ENCODE data around the gene VSTM5. TPM values are rescaled to one million over a fixed set of nuclear protein-coding genes. Genes with fewer than 3 reads are reported as not detected.

VSTM5 gene
- total RNA-seq, 1 experiment from 2014 or later = not detected

DNA sequence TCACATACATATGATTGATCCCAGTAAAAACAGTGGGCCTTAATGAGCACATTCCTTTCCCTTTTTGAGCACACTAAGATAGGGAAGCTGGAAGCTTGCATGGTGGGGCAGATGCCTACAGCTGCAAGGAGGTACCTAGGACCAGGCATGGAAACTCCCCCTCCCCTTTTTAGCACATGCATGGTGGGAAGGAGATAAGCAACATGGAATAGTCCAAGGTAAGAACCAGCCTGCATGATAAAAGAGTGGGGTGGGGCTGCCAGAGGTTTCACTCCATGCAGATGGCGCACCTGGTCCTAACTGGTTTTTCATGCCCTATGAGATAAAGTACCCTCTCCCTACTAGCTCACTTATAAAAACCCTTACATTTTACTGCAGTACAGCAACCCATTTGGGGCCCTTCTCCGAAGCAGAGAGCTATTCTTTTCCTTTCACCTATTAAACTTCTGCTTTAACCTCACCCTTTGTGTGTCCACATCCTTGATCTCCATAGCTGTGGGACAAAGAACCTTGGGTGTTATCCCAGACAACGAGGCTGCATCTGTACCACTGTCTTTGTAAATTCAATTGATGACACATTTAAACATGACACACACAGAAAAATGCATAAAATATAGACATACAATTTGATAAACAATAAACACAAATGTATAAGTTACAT lies 40.1 kb upstream of the VSTM5 start:
- Histone ChIP-seq H3K27me3 (ENCODE audit: insufficient read depth, low read length) (no peaks in the 10 kb centered on the region), H3K56ac (ENCODE audit: insufficient read length, low read depth, low read length) (no peak overlapping the region), H2BK120ac (ENCODE audit: low read depth, low read length, poor library complexity, severe bottlenecking) (no peak overlapping the region), H2AFZ (ENCODE audit: low read length) (no peak overlapping the region), H3K4me1 (ENCODE audit: insufficient read depth, low read length) (no peaks in the 10 kb centered on the region), H3K9me3 (ENCODE audit: control insufficient read depth, low read depth, low read length) (no peaks in the 10 kb centered on the region), H3K79me2 (ENCODE audit: insufficient read depth, low read length) (no peaks in the 10 kb centered on the region), H3K79me1 (ENCODE audit: insufficient read depth, low read depth, low read length, poor library complexity, severe bottlenecking) (no peaks in the 10 kb centered on the region), H4K5ac (ENCODE audit: insufficient read length, low read depth, low read length) (no peak overlapping the region), H3K23me2 (ENCODE audit: insufficient read length, low read depth, low read length, poor library complexity, severe bottlenecking) (no peaks in the 10 kb centered on the region), H3K14ac (ENCODE audit: insufficient read depth, low read length) (no peak overlapping the region), H3K23ac (ENCODE audit: insufficient read length, low read depth, low read length) (no peak overlapping the region), H2BK15ac (ENCODE audit: low read depth, low read length) (no peak overlapping the region), H3T11ph (ENCODE audit: low read length) (no peak overlapping the region), H3K4me2 (ENCODE audit: insufficient read depth, insufficient read length, low read length) (no peak overlapping the region), H3K4ac (ENCODE audit: low read depth, low read length) (no peak overlapping the region), H4K20me1 (ENCODE audit: control insufficient read depth, insufficient read depth, insufficient read length) (no peaks in the 10 kb centered on the region), H2BK5ac (ENCODE audit: insufficient read length, low read length) (no peak overlapping the region), H4K91ac (ENCODE audit: insufficient read length, low read depth, low read length) (no peak overlapping the region), H4K8ac (replicated peaks; ENCODE audit: insufficient read length, low read depth, low read length) (no peak overlapping the region), H2BK12ac (ENCODE audit: insufficient read length, low read depth, low read length) (no peak overlapping the region), H3K18ac (ENCODE audit: insufficient read length, low read depth, low read length) (no peak overlapping the region), H3K27ac (ENCODE audit: insufficient read length, low read depth, low read length) (no peak overlapping the region), H2BK20ac (ENCODE audit: low read depth, low read length, poor library complexity, severe bottlenecking) (no peak overlapping the region), H3K9ac (ENCODE audit: extremely low read depth, insufficient read length, low read length) (no peak overlapping the region), H2AK5ac (ENCODE audit: insufficient read length, low read length) (no peak overlapping the region)
- peaks cover 5 to 8% of the 10 kb centered on the region in 2 experiments for H3K9me3 Mint-ChIP-seq
- H3K36me3 Mint-ChIP-seq (ENCODE audit: insufficient read depth in 1 of 3, low read depth in 3 of 3) = peaks cover 0 to 7% (median 4%) of the 10 kb centered on the region in 3 experiments; a peak in 3 of 7 replicates
- TF ChIP-seq, protein P1, sequence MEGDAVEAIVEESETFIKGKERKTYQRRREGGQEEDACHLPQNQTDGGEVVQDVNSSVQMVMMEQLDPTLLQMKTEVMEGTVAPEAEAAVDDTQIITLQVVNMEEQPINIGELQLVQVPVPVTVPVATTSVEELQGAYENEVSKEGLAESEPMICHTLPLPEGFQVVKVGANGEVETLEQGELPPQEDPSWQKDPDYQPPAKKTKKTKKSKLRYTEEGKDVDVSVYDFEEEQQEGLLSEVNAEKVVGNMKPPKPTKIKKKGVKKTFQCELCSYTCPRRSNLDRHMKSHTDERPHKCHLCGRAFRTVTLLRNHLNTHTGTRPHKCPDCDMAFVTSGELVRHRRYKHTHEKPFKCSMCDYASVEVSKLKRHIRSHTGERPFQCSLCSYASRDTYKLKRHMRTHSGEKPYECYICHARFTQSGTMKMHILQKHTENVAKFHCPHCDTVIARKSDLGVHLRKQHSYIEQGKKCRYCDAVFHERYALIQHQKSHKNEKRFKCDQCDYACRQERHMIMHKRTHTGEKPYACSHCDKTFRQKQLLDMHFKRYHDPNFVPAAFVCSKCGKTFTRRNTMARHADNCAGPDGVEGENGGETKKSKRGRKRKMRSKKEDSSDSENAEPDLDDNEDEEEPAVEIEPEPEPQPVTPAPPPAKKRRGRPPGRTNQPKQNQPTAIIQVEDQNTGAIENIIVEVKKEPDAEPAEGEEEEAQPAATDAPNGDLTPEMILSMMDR (conservative IDR thresholded peaks at IDR 0.05) = no peak
- WGBS (ENCODE audit: extremely low coverage, insufficient read length, low lambda C conversion rate) = no CpG with 5 or more reads among the region's 3 CpGs
- no peaks in the 10 kb centered on the region; the same call in none of the 2 replicates for H3K27me3 Mint-ChIP-seq (ENCODE audit: low read depth)
- H3K4me1 Mint-ChIP-seq = peaks cover 2% of the 10 kb centered on the region in 2 experiments; a peak in 3 of 4 replicates
- H3K27ac Mint-ChIP-seq = no peak overlapping the region
- no peak for DNase-seq
- H3K4me3 Mint-ChIP-seq = no peak overlapping the region
